Suppressor macrophage treated with lipopolysaccharide for 1 hour (primary cell): ENCODE results near the gene ELFN2.
A peak's percentile ranks its signal among the peaks of the same experiment; 100 is the strongest.

Experiments
- DNase-seq, 3 donors: peaks; one replicate each; pipeline ENCODE4 v3.0.0-alpha.2; 2020 to 2022

ELFN2 gene

DNA sequence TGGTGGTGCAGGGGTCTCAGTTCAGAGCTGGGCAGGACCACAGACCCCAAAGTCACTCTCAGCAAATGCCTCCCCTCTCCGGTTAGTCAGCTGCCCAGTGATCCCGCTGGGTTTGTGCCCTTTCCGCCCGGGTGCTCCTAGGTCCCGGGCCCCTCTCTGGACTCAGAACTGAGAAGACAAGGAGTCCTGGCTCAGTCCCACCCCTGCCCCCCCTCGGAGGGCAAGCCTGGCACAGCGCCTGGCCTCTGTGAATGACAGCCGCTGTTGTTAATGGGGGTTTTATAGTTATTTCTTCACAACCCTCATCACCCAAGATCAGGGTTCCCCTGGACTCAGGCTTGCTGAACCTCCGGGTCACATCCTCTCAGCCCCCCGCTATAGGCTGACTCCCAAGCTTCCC is 47.6 kb downstream of the ELFN2 start:
- DNase-seq, result no peak

DNA sequence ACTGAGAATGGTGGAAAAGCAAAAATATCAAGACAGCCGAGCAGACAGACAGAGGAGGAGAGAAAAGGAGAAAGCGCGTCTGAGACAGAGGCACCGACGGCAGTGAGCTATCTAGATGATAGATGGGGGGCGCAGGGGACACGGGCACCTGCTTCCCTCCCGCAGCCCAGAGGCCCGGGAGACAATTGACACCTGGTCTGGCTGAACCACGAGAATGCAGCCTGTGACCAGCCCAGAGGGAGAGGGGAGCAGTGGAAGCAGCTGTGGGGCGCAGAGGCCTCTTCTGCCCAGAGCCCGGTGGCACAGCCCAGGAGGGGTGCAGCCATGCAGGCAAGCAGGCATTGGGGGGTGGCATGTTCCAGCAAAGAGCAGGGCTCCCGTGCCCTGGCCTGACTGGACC is 48.2 kb downstream of the ELFN2 start:
- no peak for DNase-seq

DNA sequence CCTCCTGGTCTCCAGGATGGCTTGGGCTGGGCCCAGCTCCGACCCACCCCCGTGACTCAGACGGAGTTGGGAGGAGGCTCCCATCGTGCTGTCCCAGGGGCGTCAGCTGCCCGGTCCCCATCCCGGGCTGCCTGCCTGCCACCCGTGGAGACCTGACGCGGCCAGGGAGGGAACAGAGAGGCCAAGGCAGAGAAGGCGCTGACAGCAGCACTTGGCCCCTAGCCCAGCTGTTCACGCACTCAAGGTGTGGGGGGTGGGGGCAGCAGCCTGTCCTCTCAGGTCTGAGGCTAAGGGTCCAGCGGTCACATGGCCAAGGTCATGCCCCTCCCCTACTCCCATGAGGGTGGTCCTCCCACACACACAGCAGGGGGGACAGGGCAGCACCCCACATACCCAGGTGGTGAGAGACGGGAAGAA is 48.6 kb downstream of the ELFN2 start:
- no peak for DNase-seq

DNA sequence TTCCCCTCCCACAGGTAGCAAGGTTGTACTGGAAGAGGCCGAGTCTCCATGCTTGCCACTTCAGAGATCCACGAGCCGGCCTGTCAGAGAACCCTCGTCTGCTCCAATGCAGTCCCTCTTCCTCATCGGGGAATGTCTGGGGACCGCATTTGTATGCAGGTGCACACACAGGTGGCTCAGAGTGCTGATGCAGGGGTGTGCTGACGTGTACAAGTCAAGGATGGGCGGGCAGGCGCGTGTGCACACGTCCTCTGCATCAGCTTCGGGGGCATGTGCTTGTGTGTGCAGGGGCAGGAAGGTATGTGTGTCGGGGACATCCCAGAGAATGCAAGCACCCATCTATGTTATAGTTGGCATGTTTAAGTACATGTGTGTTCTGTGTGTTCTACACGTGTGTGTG is 49.4 kb downstream of the ELFN2 start:
- DNase-seq, result no peak

DNA sequence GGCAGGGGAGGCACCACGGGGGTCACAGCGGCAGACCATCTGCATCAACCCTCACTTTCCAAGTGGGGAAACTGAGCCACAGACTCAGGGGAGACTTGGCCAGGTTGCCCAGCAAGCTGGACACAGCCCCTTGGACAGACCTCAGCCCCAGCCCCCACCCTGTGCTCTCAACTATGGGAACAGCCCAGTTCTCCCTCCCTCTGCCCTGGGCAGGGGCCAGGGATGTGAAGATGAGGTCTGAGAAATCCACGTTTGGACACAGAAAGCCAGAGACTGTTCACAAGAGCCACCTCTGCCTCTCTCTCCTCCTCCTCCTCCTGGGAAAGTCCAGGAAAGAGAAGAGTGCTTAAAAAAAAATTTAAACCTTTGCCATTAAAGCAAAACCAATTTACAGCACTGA is 50.1 kb downstream of the ELFN2 start:
- no peak for DNase-seq

DNA sequence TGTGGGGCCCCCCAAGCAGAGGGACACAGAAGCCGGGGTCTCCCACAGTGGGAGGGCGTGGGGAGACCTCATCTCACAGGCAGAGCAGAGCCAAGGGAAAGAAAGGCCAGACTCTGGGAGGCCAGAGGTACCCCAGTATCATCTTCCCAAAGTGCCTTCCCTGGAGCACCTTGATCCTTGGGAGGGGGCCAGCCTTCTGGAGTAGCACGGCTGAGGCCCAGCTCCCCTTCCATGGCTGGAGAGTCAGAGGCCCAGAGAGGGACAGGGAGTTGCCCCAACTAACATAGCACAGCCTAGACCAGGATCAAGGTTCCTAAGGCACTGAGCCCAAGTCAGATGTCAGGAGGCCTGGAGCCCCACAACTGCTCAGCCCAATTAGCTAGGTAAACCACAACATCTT is 50.6 kb downstream of the ELFN2 start:
- DNase-seq, result no peak

DNA sequence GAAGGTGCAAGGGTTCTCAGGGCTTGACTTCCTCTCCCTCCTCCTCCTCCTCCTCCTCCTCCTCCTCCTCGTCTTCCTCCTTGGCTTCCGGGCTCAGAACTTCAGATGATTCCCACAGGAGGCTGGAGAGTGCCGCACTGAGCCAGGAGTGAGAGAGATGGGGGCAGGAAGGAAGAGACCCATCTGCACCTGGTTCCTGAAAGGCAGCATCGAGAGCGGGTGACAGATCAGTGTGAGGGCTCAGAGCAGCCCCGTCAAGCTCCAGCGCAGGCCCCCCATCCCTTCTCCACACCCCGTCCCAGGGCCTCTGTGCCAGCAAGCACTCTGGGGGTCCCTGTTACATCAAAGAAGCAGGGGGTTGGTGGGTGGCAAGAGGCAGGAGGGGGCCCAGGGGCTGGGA is 51.5 kb downstream of the ELFN2 start:
- no peak for DNase-seq

DNA sequence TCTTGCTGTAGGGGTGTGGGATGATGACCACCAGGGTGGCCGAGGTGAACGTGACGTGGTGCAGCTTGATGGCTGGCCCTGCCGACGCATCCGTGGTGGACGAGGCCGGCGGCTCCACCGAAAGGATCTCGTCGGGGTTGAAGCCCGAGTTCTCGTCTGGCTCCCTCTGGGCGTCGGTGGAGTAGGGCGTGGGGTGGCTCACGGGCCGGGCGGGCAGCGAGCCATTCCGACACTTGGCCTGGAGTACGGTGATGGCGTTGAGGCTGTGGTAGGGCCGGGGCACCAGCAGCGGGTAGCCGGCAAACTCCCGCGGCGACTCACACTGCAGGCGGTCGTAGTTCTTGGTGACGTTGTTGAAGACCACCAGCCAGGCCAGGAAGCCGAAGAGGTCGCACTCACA is 52.7 kb downstream of the ELFN2 start:
- DNase-seq, result no peak

DNA sequence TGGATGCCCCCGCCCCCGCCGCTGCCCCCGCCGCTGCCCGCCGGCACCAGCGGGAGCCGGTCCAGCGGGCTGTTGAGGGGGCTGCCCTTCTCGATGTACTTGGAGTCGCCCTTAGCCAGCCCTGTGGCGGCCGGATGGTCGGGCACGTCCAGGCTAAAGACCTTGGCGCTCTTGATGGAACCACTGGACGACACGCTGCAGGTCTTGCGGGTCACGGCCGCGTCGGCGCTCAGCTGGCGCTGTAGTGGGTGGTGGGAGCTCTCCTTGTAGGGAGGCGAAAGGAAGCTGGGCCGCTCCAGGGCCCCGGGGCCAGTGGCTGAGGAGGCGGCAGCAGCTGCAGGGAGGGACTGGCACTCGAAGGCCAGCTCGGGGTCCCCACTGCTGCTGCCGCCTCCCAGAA is 53.8 kb downstream of the ELFN2 start:
- DNase-seq, result no peak

DNA sequence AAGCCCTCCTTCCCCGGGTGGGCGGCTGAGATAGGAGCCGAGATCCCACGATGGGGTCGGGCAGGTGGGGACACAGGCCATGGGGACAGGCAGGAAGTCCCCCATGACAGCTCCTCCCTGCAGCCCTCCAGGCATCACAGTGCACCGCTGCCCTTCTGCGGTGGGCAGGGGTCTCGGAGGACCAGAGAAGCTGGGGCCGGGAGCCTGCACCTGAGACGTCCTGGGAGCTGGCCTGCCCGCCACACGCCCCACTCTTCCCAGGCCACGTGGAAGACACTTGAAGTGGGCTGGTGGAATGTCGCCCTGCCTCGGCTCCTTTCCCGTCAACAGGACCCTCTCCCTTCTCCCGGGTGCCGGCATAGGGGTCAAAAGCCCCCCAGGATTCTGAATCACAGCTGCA is 55.4 kb downstream of the ELFN2 start:
- no peak for DNase-seq

DNA sequence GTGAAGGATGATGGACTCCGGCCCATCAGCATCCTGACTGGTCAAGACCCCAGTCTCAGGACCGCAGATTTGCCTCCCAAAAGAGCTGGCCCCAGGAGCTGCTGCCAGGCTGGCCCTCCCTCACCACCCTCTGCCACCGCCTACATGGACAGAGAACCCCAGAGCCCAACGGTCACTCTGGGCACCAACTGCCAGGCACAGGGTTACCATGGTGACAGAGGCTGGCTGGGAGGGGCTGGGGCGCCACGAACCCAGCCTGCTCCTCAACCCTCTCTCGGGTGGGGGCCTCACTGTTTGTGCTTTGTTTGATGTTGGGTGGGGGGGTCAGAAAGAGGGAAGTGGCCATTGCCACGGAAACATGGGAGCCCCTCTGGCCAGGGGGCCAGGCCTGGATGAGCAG is 55.8 kb downstream of the ELFN2 start:
- no peak for DNase-seq

DNA sequence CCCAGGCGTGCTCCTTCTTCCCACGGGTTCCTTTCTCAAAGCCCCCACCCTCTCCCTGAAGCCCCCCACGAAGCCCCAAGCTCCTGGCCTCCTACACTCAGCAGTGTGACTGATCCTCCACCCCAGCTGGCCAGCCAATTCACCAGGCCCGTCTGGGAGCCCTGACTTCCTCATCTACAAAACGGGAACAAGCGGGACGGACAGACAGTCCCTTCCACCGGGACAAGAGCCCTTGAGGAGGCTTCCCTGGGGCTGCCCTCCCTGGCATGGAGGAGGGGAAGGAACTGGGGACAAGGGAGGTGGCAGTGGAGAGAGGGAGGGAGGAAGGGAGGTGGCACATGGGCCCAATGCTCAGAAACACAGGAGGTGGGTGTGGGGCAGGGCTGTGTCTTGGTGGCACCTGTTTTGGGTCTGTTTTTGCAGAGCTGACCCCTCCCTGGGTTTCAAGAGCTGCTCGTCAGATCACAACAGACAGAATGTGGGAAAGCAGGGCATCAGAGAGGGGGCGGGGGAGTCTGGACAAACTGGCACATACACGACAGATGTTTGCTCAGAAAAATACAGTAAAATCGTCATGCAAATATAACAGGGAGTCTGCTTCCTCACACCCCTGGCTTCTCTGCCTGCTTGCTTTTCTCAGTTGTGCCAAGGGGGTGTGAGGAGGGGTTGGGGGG is 56.8 kb downstream of the ELFN2 start:
- DNase-seq, result peak; percentile 84 to 87 (median 86)

DNA sequence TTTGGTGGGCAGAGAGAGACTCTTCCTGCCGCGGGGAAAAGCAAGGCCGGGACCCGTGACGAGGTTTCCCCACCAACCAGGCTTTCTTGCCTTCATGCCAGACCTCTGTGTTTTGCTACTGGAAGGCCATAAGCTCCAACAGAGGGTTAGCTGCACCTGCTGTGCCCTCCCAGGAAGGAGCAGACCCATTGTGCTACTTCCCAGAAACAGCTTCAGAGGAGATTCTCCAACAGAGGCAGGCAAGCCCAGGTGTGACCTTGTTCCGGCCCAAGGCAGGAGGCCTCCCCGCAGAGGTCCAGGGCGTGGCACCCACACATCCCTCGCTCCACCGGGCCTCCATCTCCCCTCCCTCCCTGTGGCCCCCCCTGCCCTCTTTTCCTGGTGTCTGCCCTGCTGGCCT is 57.8 kb downstream of the ELFN2 start:
- DNase-seq, result no peak

DNA sequence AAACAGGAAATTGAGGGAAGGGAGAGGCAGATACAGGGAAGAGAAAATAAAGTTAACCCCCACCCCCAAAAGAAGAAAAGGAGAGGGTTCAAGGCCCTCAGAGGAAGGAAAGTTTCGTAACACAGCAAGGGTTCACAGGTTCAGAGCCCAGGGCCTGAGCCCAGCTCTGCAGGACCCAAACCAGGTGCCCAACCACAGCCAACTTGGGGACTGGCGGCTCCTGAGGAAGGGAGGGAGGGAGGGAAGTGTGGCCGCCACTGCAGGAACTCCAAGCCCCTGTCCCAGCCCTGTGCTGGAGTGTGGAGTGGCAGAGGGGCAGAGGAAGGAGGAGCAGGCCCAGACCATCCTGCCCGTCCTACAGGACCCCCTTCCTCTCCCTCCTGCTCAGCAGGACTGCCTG is 59.2 kb downstream of the ELFN2 start:
- DNase-seq, result no peak

DNA sequence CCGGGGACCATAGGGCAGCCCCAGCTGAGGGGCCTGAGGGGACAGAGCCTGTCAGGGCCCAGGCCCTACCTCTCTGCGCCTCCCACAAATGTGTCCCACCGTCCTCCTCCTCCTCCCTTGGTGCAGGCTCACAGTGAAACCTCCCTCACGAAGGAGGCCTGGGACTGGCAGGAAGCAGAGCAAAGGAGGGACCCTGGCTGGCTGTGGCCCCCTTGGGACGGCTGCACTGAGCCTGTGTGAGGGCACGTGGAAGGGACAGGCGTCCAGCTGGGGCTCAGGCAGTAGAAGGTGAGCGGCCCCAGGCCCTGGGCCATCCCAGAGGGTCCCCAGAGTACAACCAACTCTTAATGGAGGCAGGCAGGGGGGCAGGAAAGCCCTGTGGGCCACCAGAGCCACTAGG is 60.7 kb downstream of the ELFN2 start:
- no peak for DNase-seq

DNA sequence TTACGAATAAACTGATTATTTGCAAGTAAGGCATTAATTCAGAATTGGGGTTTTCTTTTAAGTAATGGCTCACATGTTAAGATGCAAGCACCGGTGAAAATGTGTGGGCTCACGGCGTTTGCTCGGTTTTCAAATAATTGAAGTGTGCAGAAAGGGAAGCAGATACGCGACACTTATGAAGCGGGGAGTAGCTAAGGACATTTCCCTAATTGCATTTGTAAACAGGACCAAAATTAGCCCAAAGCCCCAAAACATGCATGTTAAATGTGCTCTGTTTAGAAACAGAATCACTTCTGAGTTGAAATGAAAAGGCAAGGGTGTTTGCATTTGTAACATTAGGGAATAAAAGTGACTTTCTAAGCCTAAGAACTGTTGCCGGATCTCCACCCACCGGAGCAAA is 61.3 kb downstream of the ELFN2 start:
- DNase-seq, result peak in 1 of 3 donors; percentile 22

DNA sequence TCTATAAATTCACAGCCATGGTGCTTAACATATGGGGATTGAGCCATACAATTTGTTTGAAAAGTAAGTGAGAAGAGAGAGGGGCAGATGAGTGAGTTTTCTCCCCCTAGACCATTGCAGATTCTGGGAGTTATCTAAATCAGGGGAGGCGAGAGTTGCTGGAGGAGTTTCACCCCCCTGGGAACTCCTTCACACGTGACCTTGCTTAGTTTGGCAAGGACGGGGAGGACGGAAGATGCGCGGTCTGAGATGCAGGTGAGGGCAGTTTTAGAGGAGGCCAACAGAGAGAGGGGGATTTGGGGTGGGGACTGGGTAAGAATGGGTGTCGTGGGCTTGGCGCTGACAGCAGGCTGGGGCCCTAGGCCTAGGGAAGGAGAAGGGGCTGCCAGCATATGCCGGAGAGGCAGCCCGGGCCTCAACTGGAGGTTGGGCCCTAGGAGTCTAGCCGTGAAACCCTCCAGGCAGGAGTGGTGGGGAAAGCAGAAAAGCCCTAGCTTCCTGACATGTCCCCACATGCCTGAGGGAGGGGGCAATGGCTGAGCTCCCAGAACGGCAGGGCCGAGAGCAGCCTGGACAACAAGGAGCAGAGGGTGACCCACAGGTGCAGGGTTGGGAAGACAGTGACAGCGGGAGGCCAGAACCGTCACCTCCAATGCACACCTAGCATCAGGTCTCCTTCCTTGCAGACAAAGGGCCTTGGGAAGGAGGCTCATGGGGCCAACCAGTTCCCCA is 63.9 kb downstream of the ELFN2 start:
- no peak for DNase-seq

DNA sequence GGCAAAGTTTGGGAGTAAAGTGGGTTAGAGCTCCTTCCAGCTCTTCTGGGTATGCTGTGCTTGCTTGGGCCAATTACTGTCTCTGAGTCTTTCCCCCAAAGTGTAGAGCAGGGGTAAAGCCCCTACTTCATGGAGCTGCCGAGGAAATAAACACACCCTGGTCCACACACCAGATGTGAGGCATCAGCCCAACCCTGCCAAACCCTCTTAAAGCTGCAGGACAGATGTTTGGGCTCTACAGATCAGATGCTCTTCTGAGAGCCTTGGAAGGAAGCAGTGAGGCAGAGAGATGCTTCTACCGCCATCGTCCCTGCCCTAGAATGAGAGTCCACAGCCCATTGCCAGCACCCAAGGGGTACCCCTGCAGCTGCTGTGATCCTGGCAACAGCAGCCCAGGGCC is 64.7 kb downstream of the ELFN2 start:
- no peak for DNase-seq

DNA sequence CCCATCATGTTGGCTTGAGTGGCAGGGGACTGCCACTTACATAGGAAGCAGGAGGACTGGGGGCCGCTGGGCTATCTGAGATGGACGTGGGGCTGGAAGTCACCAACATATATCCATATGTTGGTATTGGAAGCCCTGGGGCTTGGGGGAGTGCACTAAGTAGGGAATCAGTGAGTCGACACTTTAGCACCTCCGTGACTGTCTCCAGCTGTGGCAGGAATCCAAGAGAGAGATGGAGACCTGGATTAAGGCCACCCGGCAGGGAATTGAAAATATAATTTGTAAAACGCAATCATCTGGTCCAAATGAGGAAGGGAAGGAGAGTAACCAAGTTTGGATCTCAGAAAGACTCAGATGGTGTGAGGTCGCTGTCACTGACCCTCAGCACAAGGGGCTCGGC is 68.4 kb downstream of the ELFN2 start:
- no peak for DNase-seq

DNA sequence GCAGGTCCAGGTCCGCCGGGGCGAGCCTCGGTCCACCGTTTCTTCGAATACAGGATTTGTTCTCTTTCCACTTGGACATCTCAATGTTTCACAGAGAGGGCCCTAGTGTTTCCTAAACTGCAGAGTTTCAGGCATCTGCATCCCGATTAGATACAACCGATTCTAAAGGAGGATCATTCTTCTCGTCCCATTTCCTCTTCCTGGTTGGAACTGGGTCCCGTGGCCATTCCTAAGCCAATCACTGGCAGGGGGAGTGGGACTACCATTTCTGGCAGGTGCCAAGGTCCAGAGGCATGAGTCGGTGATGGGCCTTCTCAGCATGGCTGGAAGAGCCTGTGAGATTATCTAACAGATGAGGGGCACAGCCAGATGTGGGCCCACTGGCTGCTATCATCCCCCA is 68.9 kb downstream of the ELFN2 start:
- no peak for DNase-seq

DNA sequence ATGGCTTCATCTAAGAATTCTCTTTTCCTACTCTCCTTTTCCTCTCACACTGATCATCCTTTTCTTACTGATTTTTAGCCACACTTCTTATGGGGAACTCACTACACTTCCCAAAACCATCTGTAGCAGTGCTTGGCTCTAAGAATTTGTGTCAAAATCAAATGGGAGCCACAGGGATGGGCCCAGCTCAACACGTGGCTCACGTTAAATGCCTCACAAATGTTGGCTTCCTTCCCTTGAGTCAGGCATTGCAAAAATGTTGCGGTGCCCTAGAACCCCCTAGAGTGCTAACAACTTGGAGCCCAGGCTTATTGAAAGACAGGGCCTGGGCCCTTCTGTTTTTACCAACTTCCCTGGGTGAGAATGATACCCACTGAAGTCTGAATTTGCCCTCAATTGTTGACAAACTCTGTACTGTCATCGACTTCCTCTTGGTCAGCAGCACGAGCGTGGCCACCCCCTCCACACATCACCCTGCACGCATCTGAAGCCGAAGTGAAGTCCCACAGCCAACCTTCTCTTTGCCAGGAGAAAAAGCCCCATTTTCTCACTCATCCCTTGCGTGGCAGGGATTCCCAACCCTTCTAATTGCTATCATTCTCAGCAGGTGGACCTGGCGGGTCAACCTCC is 69.7 kb downstream of the ELFN2 start:
- DNase-seq, result peak; percentile 60 to 74 (median 60)

DNA sequence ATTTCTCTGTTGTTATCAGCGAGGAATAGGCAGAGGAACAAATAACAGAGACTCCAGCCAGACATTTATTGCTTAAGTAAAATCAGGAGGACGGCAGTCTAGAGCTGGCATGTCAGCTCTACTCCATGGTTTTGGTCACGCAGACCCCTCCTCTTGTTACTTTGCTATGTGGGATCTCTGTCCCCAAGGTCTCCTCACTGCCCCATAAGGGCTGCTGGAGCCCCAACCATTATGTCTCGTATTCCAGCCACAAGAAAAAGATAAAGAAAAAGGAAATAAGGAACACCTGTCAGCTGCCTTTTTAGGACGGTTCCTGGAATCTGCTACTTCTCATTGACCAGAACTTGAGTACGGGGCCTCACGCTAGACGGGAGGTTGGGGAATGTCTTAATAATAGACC is 70.4 kb downstream of the ELFN2 start:
- DNase-seq, result no peak

DNA sequence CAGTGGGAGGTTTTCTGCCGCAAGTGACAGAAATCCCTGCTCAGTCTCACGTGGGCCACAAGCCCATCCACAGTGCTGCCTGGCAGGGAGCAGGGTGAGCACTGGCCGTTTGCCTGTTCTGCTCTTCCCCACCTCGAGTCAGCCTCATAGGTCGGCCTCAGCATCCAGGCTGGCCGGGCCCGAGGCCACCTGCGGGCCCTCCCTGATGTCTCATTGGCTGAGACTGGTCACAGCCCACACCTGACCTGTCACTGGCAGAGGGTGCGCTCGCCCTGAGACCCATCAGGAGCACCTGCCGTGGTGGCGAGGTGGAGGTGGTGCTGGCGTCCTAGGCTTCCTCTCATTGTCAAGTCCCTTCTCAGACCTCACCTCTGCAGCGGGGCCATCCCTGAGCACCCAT is 72.1 kb downstream of the ELFN2 start:
- no peak for DNase-seq

DNA sequence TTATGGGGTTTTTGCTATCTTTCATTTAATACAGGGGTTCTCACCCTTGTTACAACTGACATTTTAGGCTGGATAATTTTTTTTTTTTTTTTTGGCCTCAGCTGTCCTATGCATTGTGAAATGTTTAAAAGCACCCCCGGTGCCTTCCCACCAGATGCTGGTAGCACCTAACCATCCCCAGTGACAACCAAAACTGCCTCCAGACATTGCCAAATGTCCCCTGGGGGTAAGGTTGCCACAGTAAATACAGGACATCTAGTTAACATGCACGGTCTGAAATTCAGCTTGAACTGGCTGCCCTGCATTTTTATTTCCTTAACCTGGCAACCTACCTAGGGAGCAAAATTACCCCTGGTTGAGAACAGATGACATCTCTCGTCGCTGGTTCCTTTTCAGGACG is 72.6 kb downstream of the ELFN2 start:
- no peak for DNase-seq

DNA sequence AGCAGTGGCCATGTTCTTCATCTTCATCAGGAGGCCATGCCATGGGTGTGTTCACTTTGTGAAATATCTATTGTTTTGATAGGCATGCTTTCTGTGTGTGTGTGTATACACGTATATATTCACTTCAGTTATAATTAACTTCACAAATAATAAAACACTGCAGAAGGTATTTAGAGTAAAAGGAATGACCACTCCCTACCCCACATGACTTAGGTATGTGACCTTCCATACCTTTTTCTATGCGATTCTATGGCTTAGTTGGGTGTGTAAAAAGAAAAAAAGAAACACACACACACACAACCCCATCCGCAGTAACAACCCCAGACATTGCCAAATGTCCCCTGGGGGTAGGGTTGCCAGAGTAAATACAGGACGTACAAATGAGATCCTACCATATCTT is 73.0 kb downstream of the ELFN2 start:
- DNase-seq, result no peak
